Activated T-helper 1 cell treated with anti-CD3 and anti-CD28 coated beads, Interleukin-12 subunit alpha, Interleukin-12 subunit beta, Interleukin-2, Interleukin-4 antibody, amounts not matched to agents 30 ng/mL and 10 ng/mL and 1 ng/mL, durations not matched to agents 14 hours and 24 hours and 36 hours (primary cell): ENCODE results near the gene RCOR2. TPM values are rescaled to one million over a fixed set of nuclear protein-coding genes. Genes with fewer than 3 reads are reported as not detected.
"Not testable (repeated sequence)": the region's sequence is repeated elsewhere in the genome, so short reads cannot be mapped to it uniquely, and the experiment has no call there.

ENCODE experiments used
- DNase-seq: peaks from one replicate; pipeline ENCODE4 v3.0.0; 2021; ENCODE audit warnings: low spot score
- H3K27ac Mint-ChIP-seq: one replicate; pipeline ENCODE4 v1.8.0; 2021; ENCODE audit warnings: mild to moderate bottlenecking, mixed read lengths
- H3K27me3 Mint-ChIP-seq: one replicate; pipeline ENCODE4 v1.8.0; 2022; ENCODE audit warnings: mild to moderate bottlenecking, moderate library complexity, mixed read lengths; ENCODE audit not compliant: insufficient read depth
- H3K36me3 Mint-ChIP-seq: one replicate; pipeline ENCODE4 v1.8.0; 2021; ENCODE audit warnings: low read depth, mixed read lengths
- H3K4me1 Mint-ChIP-seq: one replicate; pipeline ENCODE4 v1.8.0; 2021; ENCODE audit warnings: low read depth, mixed read lengths
- H3K4me3 Mint-ChIP-seq: one replicate; pipeline ENCODE4 v1.8.0; 2021; ENCODE audit warnings: mild to moderate bottlenecking, moderate library complexity, mixed read lengths
- H3K9me3 Mint-ChIP-seq: one replicate; pipeline ENCODE4 v1.8.0; 2021; ENCODE audit warnings: mixed read lengths
- intact Hi-C: fragments of 100-400 bp; cut with micrococcal nuclease; formaldehyde crosslinking; loops from one replicate; pipeline ENCODE4 v1.15.1; 2024
- total RNA-seq: library from RNA; stranded (reverse); gene quantifications from 2 replicates; pipeline ENCODE4 v1.2.3, GENCODE V29; 2022

The RCOR2 gene
- 0.21 and 0.34 TPM in 2 replicates for total RNA-seq

- intact Hi-C loops, result loop anchor here (1.0 kb wide), 1 partner anchor 57 kb away; the partner anchor contains the start of gene COX8A
- Mint-ChIP-seq H3K9me3 (no peaks in the 10 kb centered on the region), H3K27ac (no peak within 1 kb of the TSS), H3K27me3 (peaks cover 13% of the 10 kb centered on the region), H3K4me3 (peak within 1 kb of the TSS; percentile 82), H3K4me1 (peaks cover 9% of the 10 kb centered on the region), H3K36me3 (no peaks in the 10 kb centered on the region)
- peak; percentile 45 for DNase-seq
Measured at GRCh38 chr11:63916837-63917691, at the start of gene RCOR2. Gene RCOR2 (minus strand): TSS chr11:63917164. CDS start chr11:63916456, 708 bp downstream.

- peaks cover 6% of the 10 kb centered on the region for H3K27me3 Mint-ChIP-seq
- intact Hi-C loops, result no loop called here
- H3K4me3 Mint-ChIP-seq, result no peak overlapping the region
- H3K4me1 Mint-ChIP-seq, result peaks cover 6% of the 10 kb centered on the region
- no peak overlapping the region for H3K27ac Mint-ChIP-seq
- no peaks in the 10 kb centered on the region for H3K9me3 Mint-ChIP-seq
- DNase-seq, result no peak
- H3K36me3 Mint-ChIP-seq, result no peaks in the 10 kb centered on the region
Measured at GRCh38 chr11:63966444-63966843, 49.5 kb upstream of the RCOR2 start.

GRCh38 chr11:63963895-63964294 lies 46.9 kb upstream of the RCOR2 start:
- intact Hi-C loops, H3K9me3 Mint-ChIP-seq, H3K27me3 Mint-ChIP-seq, H3K36me3 Mint-ChIP-seq, H3K4me3 Mint-ChIP-seq, DNase-seq, H3K27ac Mint-ChIP-seq: not testable (repeated sequence)
- H3K4me1 Mint-ChIP-seq, result peaks cover 13% of the 10 kb centered on the region

- Mint-ChIP-seq H3K4me3 (no peak overlapping the region), H3K27me3 (no peaks in the 10 kb centered on the region), H3K4me1 (peaks cover 18% of the 10 kb centered on the region), H3K9me3 (no peaks in the 10 kb centered on the region), H3K27ac (peak overlapping the region; percentile 29), H3K36me3 (no peaks in the 10 kb centered on the region)
- intact Hi-C loops, result no loop called here
- DNase-seq, result no peak
Measured at GRCh38 chr11:63961608-63962412, 44.8 kb upstream of the RCOR2 start.

GRCh38 chr11:63958008-63958407 lies 41.0 kb upstream of the RCOR2 start:
- Mint-ChIP-seq H3K27me3 (no peaks in the 10 kb centered on the region), H3K4me1 (peaks cover 18% of the 10 kb centered on the region), H3K27ac (no peak overlapping the region), H3K9me3 (no peaks in the 10 kb centered on the region), H3K4me3 (no peak overlapping the region), H3K36me3 (peaks cover 22% of the 10 kb centered on the region)
- intact Hi-C loops, result no loop called here
- no peak for DNase-seq

GRCh38 chr11:63952570-63952969 lies 35.6 kb upstream of the RCOR2 start:
- no peak for DNase-seq
- intact Hi-C loops, result loop anchor here (1.0 kb wide), 1 partner anchor 13 kb away; the partner anchor contains the start of gene NAA40
- Mint-ChIP-seq H3K4me3 (no peak overlapping the region), H3K4me1 (peaks cover 24% of the 10 kb centered on the region), H3K36me3 (peaks cover 27% of the 10 kb centered on the region), H3K27ac (peak overlapping the region; percentile 77), H3K9me3 (no peaks in the 10 kb centered on the region), H3K27me3 (no peaks in the 10 kb centered on the region)

- peak overlapping the region; percentile 56 for H3K4me3 Mint-ChIP-seq
- no peaks in the 10 kb centered on the region for H3K9me3 Mint-ChIP-seq
- DNase-seq, result peak; percentile 38
- no peaks in the 10 kb centered on the region for H3K27me3 Mint-ChIP-seq
- peak overlapping the region; percentile 77 for H3K27ac Mint-ChIP-seq
- H3K36me3 Mint-ChIP-seq, result peaks cover 27% of the 10 kb centered on the region
- intact Hi-C loops, result loop anchor here (1.0 kb wide), 1 partner anchor 13 kb away; the partner anchor contains the start of gene NAA40
- H3K4me1 Mint-ChIP-seq, result peaks cover 21% of the 10 kb centered on the region
Measured at GRCh38 chr11:63951779-63952536, 35.0 kb upstream of the RCOR2 start.

GRCh38 chr11:63945477-63946163 lies 28.7 kb upstream of the RCOR2 start:
- DNase-seq, result peak; percentile 35
- peaks cover 2% of the 10 kb centered on the region for H3K36me3 Mint-ChIP-seq

GRCh38 chr11:63944987-63945386 lies 28.0 kb upstream of the RCOR2 start:
- H3K27me3 Mint-ChIP-seq, result no peaks in the 10 kb centered on the region
- H3K4me3 Mint-ChIP-seq, result no peak overlapping the region
- no peak for DNase-seq
- H3K27ac Mint-ChIP-seq, result no peak overlapping the region
- peaks cover 2% of the 10 kb centered on the region for H3K36me3 Mint-ChIP-seq
- H3K9me3 Mint-ChIP-seq, result no peaks in the 10 kb centered on the region
- H3K4me1 Mint-ChIP-seq, result peaks cover 9% of the 10 kb centered on the region
- intact Hi-C loops, result no loop called here

More at GRCh38 chr11:63945477-63946163, 28.7 kb upstream of the RCOR2 start:
- Mint-ChIP-seq H3K27ac (no peak overlapping the region), H3K4me3 (no peak overlapping the region), H3K9me3 (no peaks in the 10 kb centered on the region), H3K27me3 (no peaks in the 10 kb centered on the region), H3K4me1 (peaks cover 10% of the 10 kb centered on the region)
- intact Hi-C loops, result loop anchor here (1.0 to 2.0 kb wide), 2 partner anchors 108 to 179 kb away; no protein-coding TSS in a partner anchor

- Mint-ChIP-seq H3K4me3 (no peak overlapping the region), H3K27ac (no peak overlapping the region)
- intact Hi-C loops, result no loop called here
Measured at GRCh38 chr11:63942803-63943202, 25.8 kb upstream of the RCOR2 start.

GRCh38 chr11:63941901-63942300 lies 24.9 kb upstream of the RCOR2 start:
- Mint-ChIP-seq H3K27ac (no peak overlapping the region), H3K4me1 (peaks cover 16% of the 10 kb centered on the region), H3K27me3 (no peaks in the 10 kb centered on the region), H3K4me3 (no peak overlapping the region), H3K36me3 (peaks cover 2% of the 10 kb centered on the region), H3K9me3 (no peaks in the 10 kb centered on the region)
- no peak for DNase-seq
- intact Hi-C loops, result no loop called here

More at GRCh38 chr11:63942803-63943202, 25.8 kb upstream of the RCOR2 start:
- Mint-ChIP-seq H3K4me1 (peaks cover 16% of the 10 kb centered on the region), H3K27me3 (no peaks in the 10 kb centered on the region), H3K36me3 (peaks cover 2% of the 10 kb centered on the region), H3K9me3 (no peaks in the 10 kb centered on the region)
- no peak for DNase-seq

- DNase-seq, result no peak
- no peaks in the 10 kb centered on the region for H3K27me3 Mint-ChIP-seq
- no peaks in the 10 kb centered on the region for H3K9me3 Mint-ChIP-seq
- peak overlapping the region; percentile 63 for H3K4me3 Mint-ChIP-seq
- peaks cover 16% of the 10 kb centered on the region for H3K4me1 Mint-ChIP-seq
- intact Hi-C loops, result no loop called here
- peaks cover 2% of the 10 kb centered on the region for H3K36me3 Mint-ChIP-seq
- no peak overlapping the region for H3K27ac Mint-ChIP-seq
Measured at GRCh38 chr11:63940786-63941185, 23.8 kb upstream of the RCOR2 start.
